HCT116 (cell line): Measurements from ENCODE around the gene ZNF605. TPM values are rescaled to one million over a fixed set of nuclear protein-coding genes. Genes with fewer than 3 reads are reported as not detected.

Experiments
- ATAC-seq: fragments of 200-7000 bp; cut with Tn5 transposase; 2 replicates; pipeline ENCODE4 v1.9.1; 2020; ENCODE audit warnings: mild to moderate bottlenecking, moderate library complexity
- BruUV-seq: library from RNA; stranded (reverse); fragments of 400-500 nt; replicated peaks from 2 replicates; lab custom pipeline; 2021; lab: Mats Ljungman, UMichigan
- CTCF ChIA-PET: fragments of 300-600 bp; sonication (Branson Sonifier 250); formaldehyde crosslinking; loops from one replicate; lab custom pipeline; 2021; ENCODE audit warnings: antibody characterized with exemption; lab: Charles Lee
- POLR2A ChIA-PET: fragments of 300-600, 350-600 bp; sonication (Branson Sonifier 250); formaldehyde crosslinking; loops from one replicate; lab custom pipeline; 2021; ENCODE audit warnings: antibody characterized with exemption; lab: Charles Lee
- RAD21 ChIA-PET, 2 experiments: fragments of 300-600 bp; sonication (Branson Sonifier 250); formaldehyde crosslinking; loops; one replicate each; lab custom pipeline; 2023; ENCODE audit warnings: low total read pairs in 2 of 2; ENCODE audit not compliant: uncharacterized antibody in 2 of 2, unreplicated experiment in 2 of 2, low non-redundant PET in 1 of 2; lab: Charles Lee
- DNase-seq: peaks from one replicate; pipeline ENCODE4 v3.0.0-alpha.2; 2010; ENCODE audit warnings: low read depth, low spot score
- H2AFZ ChIP-seq: fragments of 200-600 bp; shearing (Covaris generic), sonication (generic); 2 replicates; pipeline ENCODE4 v1.6.1; 2017; ENCODE audit warnings: low read depth, mixed run types, mixed read lengths, antibody characterized with exemption, low read length; ENCODE audit not compliant: poor library complexity, severe bottlenecking
- H3K27ac ChIP-seq: 2 replicates; pipeline ENCODE4 v1.5.1; 2012; ENCODE audit warnings: low read depth, low read length
- H3K27me3 ChIP-seq: fragments of 200-600 bp; sonication (generic); 2 replicates; pipeline ENCODE4 v1.6.1; 2016; ENCODE audit warnings: mixed run types, low read length, mixed read lengths; ENCODE audit not compliant: insufficient read depth
- H3K36me3 ChIP-seq, 2 experiments: fragments of 200-500 bp in 1 of 2; fragments of 200-600 bp in 1 of 2; sonication (Bioruptor generic) in 1 of 2; sonication (generic) in 1 of 2; 2 replicates each; pipeline versions ENCODE4 v1.5.1 to v1.6.1; 2014 to 2016; ENCODE audit warnings: low read length in 2 of 2, inconsistent platforms in 1 of 2, mixed read lengths in 1 of 2, mixed run types in 1 of 2; ENCODE audit not compliant: insufficient read depth in 2 of 2, control insufficient read depth in 1 of 2
- H3K4me1 ChIP-seq, 2 experiments: fragments of 200-600 bp in 1 of 2; sonication (generic) in 1 of 2; 2 replicates each; pipeline versions ENCODE4 v1.5.1 to v1.6.1; 2012 to 2017; ENCODE audit warnings: low read length in 2 of 2, inconsistent platforms in 1 of 2, mild to moderate bottlenecking in 1 of 2, mixed read lengths in 1 of 2, mixed run types in 1 of 2, moderate library complexity in 1 of 2; ENCODE audit not compliant: insufficient read depth in 2 of 2, control insufficient read depth in 1 of 2
- H3K4me2 ChIP-seq: fragments of 200-600 bp; sonication (generic); 2 replicates; pipeline ENCODE4 v1.6.1; 2017; ENCODE audit warnings: mixed run types, low read length, mixed read lengths
- H3K4me3 ChIP-seq, 2 experiments: fragments of 200-600 bp in 1 of 2; sonication (generic) in 1 of 2; replicated peaks in 1 of 2; 2 replicates each; pipeline ENCODE4 v1.5.1; 2011 to 2016; ENCODE audit warnings: low read length in 2 of 2, control low read depth in 1 of 2, low read depth in 1 of 2, mild to moderate bottlenecking in 1 of 2, mixed read lengths in 1 of 2, mixed run types in 1 of 2
- H3K79me2 ChIP-seq: fragments of 200-600 bp; sonication (generic); 2 replicates; pipeline ENCODE4 v1.6.1; 2017; ENCODE audit warnings: mild to moderate bottlenecking, mixed run types, low read length, moderate library complexity, mixed read lengths; ENCODE audit not compliant: insufficient read depth
- H3K9ac ChIP-seq: fragments of 200-600 bp; sonication (generic); 2 replicates; pipeline ENCODE4 v1.6.1; 2016; ENCODE audit warnings: low read length, mixed read lengths
- H3K9me2 ChIP-seq: fragments of 200-600 bp; sonication (generic), shearing (Covaris generic); 2 replicates; pipeline ENCODE4 v1.6.1; 2017; ENCODE audit warnings: mixed run types, mild to moderate bottlenecking, moderate library complexity; ENCODE audit not compliant: insufficient read depth
- H3K9me3 ChIP-seq, 2 experiments: fragments of 200-500 bp in 1 of 2; fragments of 200-600 bp in 1 of 2; sonication (Bioruptor generic) in 1 of 2; sonication (generic) in 1 of 2; 2 replicates each; pipeline ENCODE4 v1.6.1; 2014 to 2017; ENCODE audit warnings: low read length in 2 of 2, mixed read lengths in 2 of 2, inconsistent platforms in 1 of 2, low read depth in 1 of 2, mild to moderate bottlenecking in 1 of 2, mixed run types in 1 of 2, moderate library complexity in 1 of 2; ENCODE audit not compliant: control insufficient read depth in 1 of 2, insufficient read depth in 1 of 2
- H4K20me1 ChIP-seq: fragments of 200-600 bp; sonication (generic), shearing (Covaris generic); 2 replicates; pipeline ENCODE4 v1.6.1; 2017; ENCODE audit warnings: mixed run types, mild to moderate bottlenecking, moderate library complexity; ENCODE audit not compliant: insufficient read depth
- ATF3 ChIP-seq: IDR thresholded peaks from 2 replicates; pipeline ENCODE4 v1.6.1; 2012
- CBX3 ChIP-seq: IDR thresholded peaks from 2 replicates; pipeline ENCODE4 v1.6.1; 2012; ENCODE audit warnings: low read depth
- CEBPB ChIP-seq: IDR thresholded peaks from 2 replicates; pipeline ENCODE4 v1.6.1; 2012; ENCODE audit warnings: low read depth
- CTCF ChIP-seq, 3 experiments: fragments of 200-600 bp in 1 of 3; sonication (generic) in 1 of 3; IDR thresholded peaks in 2 of 3; conservative IDR thresholded peaks in 1 of 3; 2 replicates each; pipeline ENCODE4 v1.5.1; 2012 to 2017; ENCODE audit warnings: low read depth in 2 of 3, low read length in 2 of 3, antibody characterized with exemption in 1 of 3, borderline replicate concordance in 1 of 3, control low read depth in 1 of 3, mild to moderate bottlenecking in 1 of 3, mixed read lengths in 1 of 3, mixed run types in 1 of 3, moderate library complexity in 1 of 3; ENCODE audit not compliant: insufficient read depth in 1 of 3
- EGR1 ChIP-seq: IDR thresholded peaks from 2 replicates; pipeline ENCODE4 v1.6.1; 2012; ENCODE audit warnings: low read depth
- ELF1 ChIP-seq: IDR thresholded peaks from 2 replicates; pipeline ENCODE4 v1.6.1; 2012; ENCODE audit warnings: low read depth, borderline replicate concordance
- EZH2phosphoT487 ChIP-seq: fragments of 200-600 bp; IDR thresholded peaks from 2 replicates; pipeline ENCODE4 v1.6.1; 2018; ENCODE audit warnings: antibody characterized with exemption, borderline replicate concordance
- FOSL1 ChIP-seq: IDR thresholded peaks from 2 replicates; pipeline ENCODE4 v1.6.1; 2012; ENCODE audit warnings: low read depth
- JUND ChIP-seq: IDR thresholded peaks from 2 replicates; pipeline ENCODE4 v1.6.1; 2012
- MAX ChIP-seq: IDR thresholded peaks from 2 replicates; pipeline ENCODE4 v1.6.1; 2012
- POLR2A ChIP-seq: IDR thresholded peaks from 2 replicates; pipeline ENCODE4 v1.7.0; 2011; ENCODE audit warnings: borderline replicate concordance; ENCODE audit not compliant: insufficient read depth, insufficient read length; ENCODE audit errors: extremely low read depth
- SIN3A ChIP-seq: IDR thresholded peaks from 2 replicates; pipeline ENCODE4 v1.6.1; 2012; ENCODE audit warnings: low read depth
- SP1 ChIP-seq: IDR thresholded peaks from 2 replicates; pipeline ENCODE4 v1.6.1; 2012; ENCODE audit warnings: low read depth
- SRF ChIP-seq: IDR thresholded peaks from 2 replicates; pipeline ENCODE4 v1.6.1; 2012; ENCODE audit warnings: low read depth
- TCF7L2 ChIP-seq: IDR thresholded peaks from 2 replicates; pipeline ENCODE4 v1.7.0; 2011; ENCODE audit warnings: borderline replicate concordance, inconsistent platforms; ENCODE audit not compliant: insufficient read depth, insufficient read length; ENCODE audit errors: extremely low read depth
- YY1 ChIP-seq: IDR thresholded peaks from 2 replicates; pipeline ENCODE4 v1.6.1; 2011; ENCODE audit warnings: low read length, low read depth, moderate library complexity, mild to moderate bottlenecking; ENCODE audit not compliant: insufficient replicate concordance; ENCODE audit errors: extremely low read depth
- ZBTB33 ChIP-seq: IDR thresholded peaks from 2 replicates; pipeline ENCODE4 v1.6.1; 2011; ENCODE audit warnings: mild to moderate bottlenecking, low read length, moderate library complexity; ENCODE audit not compliant: insufficient replicate concordance; ENCODE audit errors: extremely low read depth
- ZNF274 ChIP-seq: fragments of 200-500 bp; sonication (Bioruptor generic); IDR thresholded peaks from 2 replicates; pipeline ENCODE4 v1.6.1; 2014; ENCODE audit warnings: mild to moderate bottlenecking, low read depth, low read length, inconsistent platforms
- intact Hi-C: fragments of 100-400 bp; cut with micrococcal nuclease; formaldehyde crosslinking; loops from 2 replicates; pipeline ENCODE4 v1.10.0; 2022
- total RNA-seq: library from RNA; stranded (reverse); gene quantifications from one replicate; pipeline ENCODE4 v1.2.1, GENCODE V29; 2021; ENCODE audit not compliant: unreplicated experiment

ZNF605 gene
- total RNA-seq, 1 experiment from 2014 or later = 0.02 TPM

- intact Hi-C loops = no loop called here
- ATAC-seq (no peak), DNase-seq (no peak)
- H4K20me1 ChIP-seq = no peaks in the 10 kb centered on the region
- RAD21 ChIA-PET = no interaction called here
- H2AFZ ChIP-seq = no peak overlapping the region
- peaks cover 0 to 15% of the 10 kb centered on the region in 2 experiments; a peak in 2 of 4 replicates for H3K9me3 ChIP-seq
- BruUV-seq = no TSS peak
- TF ChIP-seq SRF (no peak), FOSL1 (no peak), JUND (no peak), ATF3 (no peak), CTCF (IDR thresholded peaks at IDR 0.05 in 2 of 3, conservative IDR thresholded peaks at IDR 0.05 in 1 of 3; ENCODE audit: borderline replicate concordance in 1 of 3, insufficient read depth in 1 of 3, low read depth in 2 of 3, low read length in 2 of 3) (no peak), ZBTB33 (no peak), EGR1 (no peak), POLR2A (no peak), CBX3 (no peak), SP1 (no peak), ZNF274 (no peak), SIN3A (no peak), MAX (no peak), YY1 (no peak), EZH2phosphoT487 (no peak), ELF1 (no peak), CEBPB (no peak), TCF7L2 (no peak)
- TF ChIP-seq, all 23 proteins: peak for 0
- no peaks in the 10 kb centered on the region for H3K9me2 ChIP-seq
- ChIA-PET CTCF (no interaction called here), POLR2A (no interaction called here)
- no peak overlapping the region for H3K27ac ChIP-seq
- no peaks in the 10 kb centered on the region for H3K79me2 ChIP-seq
- no peak overlapping the region for H3K9ac ChIP-seq
- H3K36me3 ChIP-seq = no peaks in the 10 kb centered on the region
- H3K27me3 ChIP-seq = no peaks in the 10 kb centered on the region
- no peaks in the 10 kb centered on the region for H3K4me1 ChIP-seq
- no peak overlapping the region for H3K4me3 ChIP-seq
- H3K4me2 ChIP-seq = no peak overlapping the region
Measured at GRCh38 chr12:132941336-132941954, 14.7 kb downstream of the ZNF605 start.
